Liver (tissue), 3 donors: ENCODE results near the gene ARHGAP10.

Source experiments
- GABPA ChIP-seq, 2 donors: IDR thresholded peaks in 1 of 2; conservative IDR thresholded peaks in 1 of 2; 2 replicates each; pipeline ENCODE4 v1.6.1; 2016; ENCODE audit warnings: antibody characterized with exemption in 2 of 2, mild to moderate bottlenecking in 1 of 2, moderate library complexity in 1 of 2
- HNF4A ChIP-seq, 2 donors: conservative IDR thresholded peaks; 2 replicates each; pipeline ENCODE4 v1.6.1; 2016; ENCODE audit warnings: antibody characterized with exemption in 2 of 2, mild to moderate bottlenecking in 2 of 2
- RAD21 ChIP-seq, 2 donors: IDR thresholded peaks; 2 replicates each; pipeline ENCODE4 v1.6.1; 2016; ENCODE audit warnings: antibody characterized with exemption in 2 of 2, mild to moderate bottlenecking in 2 of 2
- TAF1 ChIP-seq: conservative IDR thresholded peaks from 2 replicates; pipeline ENCODE4 v1.6.1; 2016; ENCODE audit warnings: antibody characterized with exemption, mild to moderate bottlenecking
- ZBTB33 ChIP-seq: IDR thresholded peaks from 2 replicates; pipeline ENCODE4 v1.6.1; 2016; ENCODE audit warnings: antibody characterized with exemption
- TF ChIP-seq, protein P1 (sequence below): fragments of 150-350 bp; IDR thresholded peaks from 2 replicates; pipeline ENCODE4 v1.5.1; 2017; ENCODE audit warnings: improper control_type of control experiment, low read depth, low read length; ENCODE audit not compliant: missing input control
- donor health status: healthy.
- donor health status: healthy.

GRCh38 chr4:147714575-147715401, 17.1 kb upstream of the ARHGAP10 start:
- TF ChIP-seq, protein P1, sequence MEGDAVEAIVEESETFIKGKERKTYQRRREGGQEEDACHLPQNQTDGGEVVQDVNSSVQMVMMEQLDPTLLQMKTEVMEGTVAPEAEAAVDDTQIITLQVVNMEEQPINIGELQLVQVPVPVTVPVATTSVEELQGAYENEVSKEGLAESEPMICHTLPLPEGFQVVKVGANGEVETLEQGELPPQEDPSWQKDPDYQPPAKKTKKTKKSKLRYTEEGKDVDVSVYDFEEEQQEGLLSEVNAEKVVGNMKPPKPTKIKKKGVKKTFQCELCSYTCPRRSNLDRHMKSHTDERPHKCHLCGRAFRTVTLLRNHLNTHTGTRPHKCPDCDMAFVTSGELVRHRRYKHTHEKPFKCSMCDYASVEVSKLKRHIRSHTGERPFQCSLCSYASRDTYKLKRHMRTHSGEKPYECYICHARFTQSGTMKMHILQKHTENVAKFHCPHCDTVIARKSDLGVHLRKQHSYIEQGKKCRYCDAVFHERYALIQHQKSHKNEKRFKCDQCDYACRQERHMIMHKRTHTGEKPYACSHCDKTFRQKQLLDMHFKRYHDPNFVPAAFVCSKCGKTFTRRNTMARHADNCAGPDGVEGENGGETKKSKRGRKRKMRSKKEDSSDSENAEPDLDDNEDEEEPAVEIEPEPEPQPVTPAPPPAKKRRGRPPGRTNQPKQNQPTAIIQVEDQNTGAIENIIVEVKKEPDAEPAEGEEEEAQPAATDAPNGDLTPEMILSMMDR: no peak
- TF ChIP-seq RAD21 (IDR thresholded peaks at IDR 0.05): no peak
- TF ChIP-seq GABPA (IDR thresholded peaks at IDR 0.05 in 1 of 2, conservative IDR thresholded peaks at IDR 0.05 in 1 of 2): no peak
- no peak for TF ChIP-seq TAF1
- TF ChIP-seq ZBTB33: no peak
- no peak for TF ChIP-seq HNF4A (conservative IDR thresholded peaks at IDR 0.05)
